Keratinocyte (primary cell): ENCODE measurements around the gene DPYD.

Experiments
- CTCF ChIP-seq, 3 experiments: IDR thresholded peaks in 1 of 3; conservative IDR thresholded peaks in 1 of 3; optimal IDR thresholded peaks in 1 of 3; 2 replicates in 2 of 3; 3 replicates in 1 of 3; pipeline versions ENCODE3 to v1.5.1; 2011; ENCODE audit warnings: low read length in 3 of 3, mild to moderate bottlenecking in 3 of 3, moderate library complexity in 2 of 3, control low read depth in 1 of 3, inconsistent platforms in 1 of 3; ENCODE audit not compliant: insufficient read depth in 2 of 3; ENCODE audit errors: extremely low read depth in 1 of 3
- EZH2 ChIP-seq: IDR thresholded peaks from one replicate; pipeline ENCODE4 v1.6.1; 2012; ENCODE audit warnings: inconsistent platforms, mild to moderate bottlenecking, low read length, moderate library complexity

DNA sequence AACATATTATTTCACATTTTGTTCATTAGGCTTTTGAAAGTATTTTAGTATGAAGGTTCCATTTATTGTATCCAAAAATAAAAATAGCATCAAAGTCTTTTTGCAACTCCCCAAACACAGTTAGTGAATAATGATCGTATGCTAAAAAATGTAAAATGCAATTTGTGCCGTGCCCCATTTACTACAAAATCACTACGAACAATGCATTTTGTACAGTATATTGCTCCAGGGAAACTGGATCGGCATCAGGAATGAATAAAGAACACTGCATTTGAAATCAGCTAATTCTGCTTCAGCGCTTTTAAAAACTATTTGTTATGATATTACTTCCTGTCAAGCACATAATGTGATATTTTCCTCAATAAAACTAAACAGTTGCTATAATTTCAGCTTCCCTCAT, 547.8 kb downstream of the DPYD start:
- TF ChIP-seq CTCF (optimal IDR thresholded peaks at IDR 0.05 in 1 of 3, IDR thresholded peaks at IDR 0.05 in 1 of 3, conservative IDR thresholded peaks at IDR 0.05 in 1 of 3; ENCODE audit: extremely low read depth in 1 of 3, insufficient read depth in 2 of 3, low read length in 3 of 3) (no peak), EZH2 (no peak)
